GM23338 (cell line): Measurements from ENCODE around the gene IL12RB1.

Experiments used
- CREB1 ChIP-seq: fragments of 250-450 bp; sonication (Bioruptor Pico); IDR thresholded peaks from 2 replicates; pipeline ENCODE4 v1.5.0; 2020; ENCODE audit warnings: low read depth, mild to moderate bottlenecking, moderate library complexity
- EZH2 ChIP-seq: fragments of 200-600 bp; sonication (generic); IDR thresholded peaks from one replicate; pipeline ENCODE4 v1.8.0; 2017; ENCODE audit warnings: antibody characterized with exemption, mild to moderate bottlenecking, low read depth; ENCODE audit not compliant: unreplicated experiment
- EZH2phosphoT487 ChIP-seq: fragments of 200-600 bp; sonication (generic); IDR thresholded peaks from one replicate; pipeline ENCODE4 v1.8.1; 2018; ENCODE audit warnings: antibody characterized with exemption; ENCODE audit not compliant: unreplicated experiment
- TF ChIP-seq, protein P1 (sequence below), 2 experiments: fragments of 200-600 bp in 1 of 2; sonication (generic) in 1 of 2; conservative IDR thresholded peaks; 2 replicates each; pipeline versions ENCODE4 v1.5.1 to v1.6.1; 2016 to 2017; ENCODE audit warnings: antibody characterized with exemption in 2 of 2, low read depth in 2 of 2, mild to moderate bottlenecking in 2 of 2, moderate library complexity in 1 of 2

DNA sequence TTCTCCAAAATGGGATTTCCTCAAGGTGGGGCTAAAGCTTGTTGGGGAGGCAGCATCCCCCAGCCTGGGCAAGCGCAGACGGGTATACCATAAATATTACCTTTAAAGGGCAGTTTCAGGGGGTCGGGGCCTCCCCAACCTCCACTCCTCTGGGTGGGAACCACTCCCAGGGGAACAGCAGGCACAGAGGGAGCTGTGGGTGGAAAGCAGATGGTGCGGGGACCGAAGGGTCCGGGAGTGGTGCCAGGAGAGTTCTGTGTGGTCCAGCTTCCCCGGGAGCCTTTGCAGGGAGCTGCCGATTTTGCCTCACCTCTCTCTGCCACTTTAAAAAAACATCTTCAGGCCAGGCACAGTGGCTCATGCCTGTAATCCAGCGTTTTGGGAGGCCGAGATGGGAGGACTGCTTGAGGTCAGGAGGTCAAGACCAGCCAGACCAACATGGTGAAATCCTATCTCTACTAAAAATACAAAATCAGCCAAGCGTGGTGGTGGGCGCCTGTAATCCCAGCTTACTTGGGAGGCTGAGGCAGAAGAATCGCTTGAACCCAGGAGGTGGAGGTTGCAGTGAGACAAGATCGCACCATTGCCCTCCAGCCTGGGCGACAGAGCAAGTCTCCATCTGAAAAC lies 16.3 kb upstream of the IL12RB1 start:
- TF ChIP-seq EZH2phosphoT487: no peak
- TF ChIP-seq, protein P1, sequence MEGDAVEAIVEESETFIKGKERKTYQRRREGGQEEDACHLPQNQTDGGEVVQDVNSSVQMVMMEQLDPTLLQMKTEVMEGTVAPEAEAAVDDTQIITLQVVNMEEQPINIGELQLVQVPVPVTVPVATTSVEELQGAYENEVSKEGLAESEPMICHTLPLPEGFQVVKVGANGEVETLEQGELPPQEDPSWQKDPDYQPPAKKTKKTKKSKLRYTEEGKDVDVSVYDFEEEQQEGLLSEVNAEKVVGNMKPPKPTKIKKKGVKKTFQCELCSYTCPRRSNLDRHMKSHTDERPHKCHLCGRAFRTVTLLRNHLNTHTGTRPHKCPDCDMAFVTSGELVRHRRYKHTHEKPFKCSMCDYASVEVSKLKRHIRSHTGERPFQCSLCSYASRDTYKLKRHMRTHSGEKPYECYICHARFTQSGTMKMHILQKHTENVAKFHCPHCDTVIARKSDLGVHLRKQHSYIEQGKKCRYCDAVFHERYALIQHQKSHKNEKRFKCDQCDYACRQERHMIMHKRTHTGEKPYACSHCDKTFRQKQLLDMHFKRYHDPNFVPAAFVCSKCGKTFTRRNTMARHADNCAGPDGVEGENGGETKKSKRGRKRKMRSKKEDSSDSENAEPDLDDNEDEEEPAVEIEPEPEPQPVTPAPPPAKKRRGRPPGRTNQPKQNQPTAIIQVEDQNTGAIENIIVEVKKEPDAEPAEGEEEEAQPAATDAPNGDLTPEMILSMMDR (conservative IDR thresholded peaks at IDR 0.05; ENCODE audit: low read depth in 2 of 2): no peak
- no peak for TF ChIP-seq CREB1
- no peak for TF ChIP-seq EZH2
